SW 1271 (cell line): ENCODE data around the gene LYRM4.

Experiments used
- DNase-seq, 2 experiments: peaks; one replicate each; lab custom pipeline; 2025; lab: John Stamatoyannopoulos, UW

LYRM4 gene

DNA sequence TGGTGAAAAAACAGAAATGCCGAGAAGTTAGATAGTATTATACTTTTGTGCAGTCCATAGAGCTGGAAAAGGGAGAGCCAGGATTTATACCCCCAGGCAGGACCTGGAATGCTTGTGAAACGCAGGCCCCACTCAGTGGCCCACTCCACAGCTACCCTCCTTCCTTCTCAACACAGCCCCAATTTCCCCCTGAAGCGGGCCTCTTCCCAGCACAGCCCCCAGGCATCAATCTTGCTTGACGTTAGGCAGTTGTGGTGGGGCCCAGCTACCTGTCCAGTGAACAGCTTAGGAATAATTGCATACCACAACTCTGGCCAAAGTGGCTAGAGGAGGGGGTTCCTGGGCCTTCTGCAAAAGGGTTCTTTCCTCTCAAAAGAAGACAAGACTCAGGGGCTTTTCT is 114.4 kb downstream of the LYRM4 start:
- DNase-seq = no peak

DNA sequence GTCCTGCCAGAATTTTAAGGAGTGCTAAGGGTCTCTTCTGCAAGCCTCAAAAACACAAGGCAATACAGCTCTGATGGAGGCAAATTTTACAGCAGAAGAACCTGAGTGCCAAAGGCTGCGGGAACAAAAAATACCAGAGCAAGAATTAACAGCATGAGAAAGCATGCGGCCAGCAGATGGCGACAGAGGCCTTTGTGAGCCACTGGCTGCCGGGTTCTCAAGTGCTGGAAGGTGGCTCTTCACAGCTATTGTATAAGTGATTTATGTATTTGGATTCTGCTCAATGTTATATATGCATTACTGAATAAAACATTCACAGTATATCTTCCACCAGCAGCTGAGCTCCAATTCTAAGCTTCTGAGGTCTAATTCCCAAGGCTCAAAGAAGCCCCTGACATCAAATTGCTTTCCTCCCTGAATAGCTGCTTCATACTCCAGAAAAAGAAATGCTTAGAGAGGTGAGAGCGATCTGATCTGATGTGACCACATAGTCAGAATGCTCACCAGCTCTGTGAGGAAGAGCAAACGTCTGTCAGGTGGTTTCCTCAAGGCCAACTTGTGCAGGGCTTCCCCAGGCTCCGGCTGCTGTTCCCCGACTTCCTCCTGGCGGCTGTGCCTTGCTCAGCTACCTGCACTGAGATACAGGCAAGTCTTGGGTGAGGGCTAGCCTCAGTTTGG is 117.0 kb downstream of the LYRM4 start:
- DNase-seq = peak in 1 of 2 experiments; percentile 76

DNA sequence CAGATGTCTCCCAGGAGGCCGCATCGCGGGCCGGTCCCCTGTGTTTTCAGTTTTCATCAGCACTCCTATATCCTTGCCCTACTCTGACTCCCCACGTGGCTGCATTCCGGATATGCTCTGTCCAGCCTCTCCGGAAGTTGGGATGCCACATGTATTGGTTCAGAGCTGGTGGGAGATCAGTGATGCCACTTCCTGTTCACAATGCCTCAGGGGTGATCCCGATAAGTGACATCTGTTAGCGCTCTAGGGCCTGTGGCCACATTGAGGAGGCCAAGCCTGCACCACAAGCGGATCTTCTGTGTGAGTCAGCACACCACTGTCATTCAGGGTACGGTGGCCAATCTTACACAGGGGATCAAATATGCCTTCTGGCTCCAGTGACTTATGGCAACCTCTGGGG is 117.8 kb downstream of the LYRM4 start:
- no peak for DNase-seq

GRCh38 chr6:5142131-5142530 is 118.6 kb downstream of the LYRM4 start:
- no peak for DNase-seq

DNA sequence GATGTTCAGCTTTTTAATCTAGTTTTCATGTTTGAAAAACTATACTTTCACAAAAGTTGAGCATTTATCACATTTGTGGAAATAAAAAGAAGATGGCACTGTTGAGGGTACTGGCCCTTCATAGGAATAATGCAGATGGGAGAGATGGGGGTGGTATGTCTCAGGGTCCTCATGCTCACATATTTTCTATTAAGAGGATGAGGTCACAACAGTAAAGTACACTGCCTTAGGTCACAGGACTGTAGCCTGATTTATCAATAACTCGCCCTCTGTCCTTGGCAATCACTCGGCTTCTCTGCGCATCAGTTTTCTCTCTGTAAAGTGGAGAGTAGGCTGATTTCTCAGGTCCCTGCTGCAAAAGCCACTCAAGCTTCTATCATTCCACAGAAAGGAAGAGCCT is 119.7 kb downstream of the LYRM4 start:
- DNase-seq = no peak

GRCh38 chr6:5139828-5140771 is 120.7 kb downstream of the LYRM4 start:
- no peak for DNase-seq

DNA sequence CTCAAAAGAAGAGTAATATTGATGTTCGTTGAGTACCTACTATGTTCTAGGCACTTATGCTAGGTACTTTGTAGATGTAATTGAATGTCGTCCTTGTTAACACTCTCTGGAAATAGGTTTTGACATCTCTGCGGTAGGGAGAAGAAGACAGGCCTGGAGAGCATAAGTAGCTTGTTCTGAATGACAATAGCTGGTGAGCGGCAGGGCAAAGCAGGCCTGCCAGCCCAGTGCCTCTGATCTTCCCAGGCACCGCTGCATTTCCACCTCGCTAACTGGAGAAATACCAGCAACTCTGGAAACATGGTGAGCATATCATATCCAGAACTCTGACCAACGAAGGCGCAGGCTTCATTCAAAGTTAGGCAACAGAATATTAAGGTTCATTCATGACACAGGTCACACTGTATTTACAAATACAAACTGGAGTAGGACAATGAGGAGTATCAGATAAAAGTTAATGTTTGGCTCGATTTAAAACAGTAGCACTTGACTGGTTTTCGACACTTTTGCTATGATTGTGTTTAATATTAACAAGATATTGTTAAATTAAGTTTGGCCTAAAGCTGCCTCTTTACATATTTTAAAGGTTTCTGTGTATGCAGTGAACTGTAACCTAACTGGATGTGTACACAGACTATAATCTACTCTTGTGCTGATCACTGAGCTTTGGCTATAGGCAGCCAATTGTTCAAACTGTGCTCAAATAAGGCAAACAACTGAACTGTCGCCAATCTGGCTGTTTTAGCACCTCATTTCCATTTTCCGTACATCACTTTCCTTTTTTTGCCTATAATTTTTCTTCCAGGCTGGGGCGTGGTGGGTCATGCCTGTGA is 121.5 kb downstream of the LYRM4 start:
- no peak for DNase-seq

- DNase-seq = no peak
Measured at GRCh38 chr6:5136851-5137250, 123.9 kb downstream of the LYRM4 start.

DNA sequence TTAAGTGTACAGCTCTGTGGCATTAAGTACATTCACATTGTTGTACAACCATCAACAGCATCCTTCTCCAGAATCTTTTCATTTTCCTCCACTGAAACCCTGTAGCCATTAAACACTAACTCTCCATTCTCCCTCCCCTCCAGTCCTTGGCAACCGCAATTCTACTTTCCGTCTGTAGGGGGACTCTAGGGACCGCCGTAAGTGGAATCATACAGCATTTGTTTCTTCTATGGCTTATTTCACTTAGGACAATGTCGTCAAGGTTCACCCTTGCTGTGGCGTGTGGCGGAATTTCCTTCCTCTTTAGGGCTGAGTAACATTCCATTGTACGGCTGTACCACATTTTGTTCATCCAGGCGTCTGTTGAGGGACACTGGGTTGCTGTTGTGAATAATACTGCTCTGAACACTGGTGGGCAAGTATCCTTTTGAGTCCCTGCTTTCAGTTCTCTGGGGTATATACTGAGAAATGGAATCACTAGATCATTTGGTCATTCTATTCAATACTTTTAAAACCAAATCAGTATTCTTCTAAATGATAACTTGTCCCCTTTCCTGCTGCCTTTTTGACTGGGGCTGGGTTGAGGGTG is 124.9 kb downstream of the LYRM4 start:
- peak in 1 of 2 experiments; percentile 48 for DNase-seq

GRCh38 chr6:5133943-5134342 is 126.8 kb downstream of the LYRM4 start:
- DNase-seq = no peak

- DNase-seq = no peak
Measured at GRCh38 chr6:5132731-5133130, 128.0 kb downstream of the LYRM4 start.

GRCh38 chr6:5130135-5130866 is 130.4 kb downstream of the LYRM4 start:
- no peak for DNase-seq

GRCh38 chr6:5128351-5128750 is 132.4 kb downstream of the LYRM4 start:
- DNase-seq = no peak

DNA sequence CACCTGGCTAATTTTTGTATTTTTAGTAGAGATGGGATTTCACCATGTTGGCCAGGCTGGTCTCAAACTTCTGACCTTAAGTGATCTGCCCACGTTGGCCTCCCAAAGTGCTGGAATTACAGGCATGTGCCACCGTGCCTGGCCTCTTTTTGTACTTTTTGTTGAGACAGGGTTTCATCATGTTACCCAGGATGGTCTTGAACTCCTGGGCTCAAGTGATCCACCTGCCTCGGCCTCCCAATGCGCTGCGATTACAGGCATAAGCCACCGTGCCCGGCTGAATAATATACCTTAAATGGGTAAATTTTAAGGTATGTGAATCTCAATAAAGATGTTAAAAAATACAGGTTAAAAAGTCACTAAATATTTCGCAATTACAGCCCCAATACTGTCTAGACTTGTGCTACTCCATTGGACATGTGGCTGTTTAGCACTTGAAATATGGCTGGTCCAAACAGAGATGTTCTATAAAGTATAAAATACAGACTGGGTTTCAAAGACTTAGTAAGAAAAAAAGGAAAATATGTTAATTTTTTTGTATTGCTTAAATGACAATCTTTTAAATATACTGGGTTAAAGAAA is 133.6 kb downstream of the LYRM4 start:
- no peak for DNase-seq

- no peak for DNase-seq
Measured at GRCh38 chr6:5126214-5126613, 134.5 kb downstream of the LYRM4 start.

- DNase-seq = peak in 1 of 2 experiments; percentile 31
Measured at GRCh38 chr6:5125152-5126006, 135.4 kb downstream of the LYRM4 start.

- no peak for DNase-seq
Measured at GRCh38 chr6:5124526-5124925, 136.2 kb downstream of the LYRM4 start.

DNA sequence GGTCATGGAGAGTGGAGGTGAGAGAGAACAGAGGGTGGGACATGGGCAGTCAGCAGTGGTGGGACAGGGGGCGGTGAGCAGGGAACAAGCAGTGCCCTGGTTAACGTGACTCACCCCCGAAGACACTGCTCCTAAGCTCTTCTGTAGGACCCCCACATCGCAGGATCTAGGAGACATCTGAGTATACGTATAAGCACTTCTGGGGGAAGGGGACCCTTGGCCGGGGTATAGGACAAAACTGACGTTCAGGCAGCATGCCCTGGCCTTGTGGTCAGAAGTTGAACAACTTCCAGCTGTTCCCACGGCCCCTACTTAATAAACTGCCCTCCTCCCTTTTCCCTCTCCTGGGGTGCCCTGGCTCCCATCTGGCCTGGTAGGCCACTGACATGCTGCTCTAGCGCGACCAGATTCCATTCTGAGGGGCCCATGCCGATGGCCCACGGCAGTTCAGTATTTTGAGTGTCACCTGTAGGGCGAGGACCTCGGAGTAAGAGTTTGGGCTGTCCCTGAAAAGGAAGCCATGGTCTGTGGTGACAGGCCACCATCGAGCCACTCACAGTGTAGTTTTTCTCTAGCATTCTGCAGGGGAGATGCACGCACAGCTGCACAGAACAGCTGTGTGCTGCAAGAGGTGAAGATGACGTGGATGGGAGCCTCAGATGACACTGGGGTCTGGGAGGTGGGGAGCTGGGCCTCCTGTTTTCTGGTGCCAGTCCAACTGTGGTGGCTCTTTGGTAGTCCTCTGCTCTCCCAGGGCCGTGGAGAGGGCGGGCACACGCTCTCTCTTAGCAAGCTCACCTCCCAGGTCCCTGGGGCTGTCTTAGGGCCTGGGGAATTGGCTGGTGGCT is 137.2 kb downstream of the LYRM4 start:
- DNase-seq = no peak

- DNase-seq = no peak
Measured at GRCh38 chr6:5122504-5123112, 138.1 kb downstream of the LYRM4 start.
